GM12878 (cell line): ENCODE measurements around the gene HACE1. TPM values are rescaled to one million over a fixed set of nuclear protein-coding genes. Genes with fewer than 3 reads are reported as not detected.

ENCODE experiments used
- ATAC-seq: fragments of 200-7000 bp; cut with Tn5 transposase; 3 replicates; pipeline ENCODE4 v1.9.1; 2020; ENCODE audit warnings: mild to moderate bottlenecking, moderate library complexity
- BruUV-seq: library from RNA; stranded (reverse); fragments of 400-500 nt; replicated peaks from 2 replicates; lab custom pipeline; 2021; lab: Mats Ljungman, UMichigan
- CTCF ChIA-PET: fragments of 300-600 bp; sonication (Branson Sonifier 250); formaldehyde crosslinking; extraction: SDS; loops from one replicate; lab custom pipeline; 2021; ENCODE audit warnings: inconsistent platforms; lab: Yijun Ruan, JAX
- POLR2A ChIA-PET: fragments of 350-600 bp; formaldehyde crosslinking; extraction: SDS; loops from one replicate; lab custom pipeline; 2021; ENCODE audit warnings: inconsistent platforms; lab: Charles Lee
- RAD21 ChIA-PET: fragments of 300-600 bp; sonication (Branson Sonifier 250); formaldehyde crosslinking; loops from one replicate; lab custom pipeline; 2023; ENCODE audit warnings: antibody characterized with exemption; ENCODE audit not compliant: unreplicated experiment; lab: Charles Lee
- SMC1A ChIA-PET: fragments of 300-600 bp; sonication (Branson Sonifier 250); formaldehyde crosslinking; loops from one replicate; lab custom pipeline; 2023; ENCODE audit not compliant: unreplicated experiment, uncharacterized antibody; lab: Charles Lee
- DNase-seq: peaks from one replicate; pipeline ENCODE4 v3.0.0-alpha.2; 2011; ENCODE audit warnings: low read depth, low spot score
- FAIRE-seq: peaks from 3 replicates; lab custom pipeline; 2011; peaks lifted over from hg19 to GRCh38; lab: Jason Lieb, UNC
- H2AFZ ChIP-seq: 2 replicates; pipeline ENCODE4 v1.6.0; 2011; ENCODE audit warnings: low read depth, low read length, control low read depth; ENCODE audit not compliant: control insufficient read depth
- H3K27ac ChIP-seq: 2 replicates; pipeline ENCODE4 v1.5.1; 2011; ENCODE audit warnings: control low read depth; ENCODE audit not compliant: control insufficient read depth, insufficient read depth
- H3K27me3 ChIP-seq, 2 experiments: replicated peaks in 1 of 2; 2 replicates each; pipeline versions ENCODE4 v1.6.0 to v1.6.1; 2011; ENCODE audit warnings: low read length in 1 of 2; ENCODE audit not compliant: control insufficient read depth in 2 of 2, insufficient read depth in 2 of 2
- H3K36me3 ChIP-seq, 2 experiments: 2 replicates each; pipeline ENCODE4 v1.5.1; 2011; ENCODE audit warnings: low read length in 1 of 2; ENCODE audit not compliant: control insufficient read depth in 2 of 2, insufficient read depth in 2 of 2
- H3K4me1 ChIP-seq: 2 replicates; pipeline ENCODE4 v1.6.1; 2011; ENCODE audit warnings: mild to moderate bottlenecking, low read length, moderate library complexity, mixed read lengths; ENCODE audit not compliant: control insufficient read depth, insufficient read depth
- H3K4me2 ChIP-seq: 2 replicates; pipeline ENCODE4 v1.6.0; 2011; ENCODE audit warnings: control low read depth; ENCODE audit not compliant: control insufficient read depth, insufficient read depth
- H3K4me3 ChIP-seq: fragments of 200-600 bp; sonication (generic); 2 replicates; pipeline ENCODE4 v1.5.1; 2016
- H3K79me2 ChIP-seq: 2 replicates; pipeline ENCODE4 v1.6.0; 2011; ENCODE audit warnings: low read length; ENCODE audit not compliant: control insufficient read depth, insufficient read depth
- H3K9ac ChIP-seq: 2 replicates; pipeline ENCODE4 v1.8.0; 2011; ENCODE audit warnings: low read length, control low read depth, mixed read lengths; ENCODE audit not compliant: control insufficient read depth, insufficient read depth
- H3K9me3 ChIP-seq: replicated peaks from 3 replicates; pipeline ENCODE4 v1.5.1; 2011; ENCODE audit warnings: mild to moderate bottlenecking, low read length; ENCODE audit not compliant: control insufficient read depth, insufficient read depth
- H4K20me1 ChIP-seq: 2 replicates; pipeline ENCODE4 v1.6.0; 2011; ENCODE audit not compliant: control insufficient read depth, insufficient read depth
- BCL3 ChIP-seq: IDR thresholded peaks from 2 replicates; pipeline ENCODE4 v1.6.1; 2011; ENCODE audit warnings: borderline replicate concordance, low read depth, mild to moderate bottlenecking, moderate library complexity, low read length; ENCODE audit not compliant: insufficient read depth, poor library complexity, severe bottlenecking
- BRCA1 ChIP-seq: IDR thresholded peaks from 2 replicates; pipeline ENCODE4 v1.6.1; 2011; ENCODE audit warnings: low read depth, low read length, improper control_type of control experiment
- CBFB ChIP-seq: IDR thresholded peaks from 2 replicates; pipeline ENCODE4 v1.6.1; 2016; ENCODE audit warnings: antibody characterized with exemption, low read depth
- EP300 ChIP-seq, 2 experiments: fragments of 150-350 bp in 1 of 2; IDR thresholded peaks; 2 replicates each; pipeline ENCODE4 v1.6.1; 2011 to 2012; ENCODE audit warnings: low read depth in 2 of 2, low read length in 2 of 2, borderline replicate concordance in 1 of 2, improper control_type of control experiment in 1 of 2, inconsistent platforms in 1 of 2; ENCODE audit not compliant: control insufficient read depth in 1 of 2
- FOS ChIP-seq: IDR thresholded peaks from 3 replicates; pipeline ENCODE4 v1.6.1; 2011; ENCODE audit warnings: borderline replicate concordance; ENCODE audit not compliant: insufficient read length; ENCODE audit errors: extremely low read depth
- GATAD2B ChIP-seq: fragments of 450-650 bp; conservative IDR thresholded peaks from 2 replicates; pipeline ENCODE4 v1.6.1; 2017; ENCODE audit warnings: low read depth, mild to moderate bottlenecking, moderate library complexity
- HDAC2 ChIP-seq: fragments of 200-600 bp; sonication (generic); IDR thresholded peaks from 2 replicates; pipeline ENCODE4 v1.6.1; 2017
- IKZF2 ChIP-seq, 2 experiments: fragments of 450-650 bp; IDR thresholded peaks; 2 replicates each; pipeline ENCODE4 v1.6.1; 2017; ENCODE audit warnings: mild to moderate bottlenecking in 2 of 2, moderate library complexity in 2 of 2
- RB1 ChIP-seq: fragments of 450-650 bp; formaldehyde crosslinking; IDR thresholded peaks from 2 replicates; pipeline ENCODE4 v1.6.1; 2017; ENCODE audit warnings: mild to moderate bottlenecking, borderline replicate concordance
- RCOR1 ChIP-seq: conservative IDR thresholded peaks from 2 replicates; pipeline ENCODE4 v1.6.1; 2012; ENCODE audit warnings: low read depth, low read length, improper control_type of control experiment
- RFX5 ChIP-seq: IDR thresholded peaks from 2 replicates; pipeline ENCODE4 v1.6.1; 2011; ENCODE audit warnings: low read depth, low read length, improper control_type of control experiment
- SMARCA5 ChIP-seq: fragments of 450-650 bp; IDR thresholded peaks from 2 replicates; pipeline ENCODE4 v1.6.1; 2017; ENCODE audit warnings: mild to moderate bottlenecking
- SUZ12 ChIP-seq: fragments of 200-600 bp; sonication (generic); IDR thresholded peaks from one replicate; pipeline ENCODE4 v1.6.1; 2018; ENCODE audit warnings: antibody characterized with exemption, mild to moderate bottlenecking; ENCODE audit not compliant: unreplicated experiment
- TAF1 ChIP-seq: IDR thresholded peaks from 2 replicates; pipeline ENCODE4 v1.6.1; 2011; ENCODE audit warnings: mild to moderate bottlenecking, low read depth, low read length, borderline replicate concordance
- TCF3 ChIP-seq: IDR thresholded peaks from 2 replicates; pipeline ENCODE4 v1.6.1; 2012; ENCODE audit warnings: low read depth, mild to moderate bottlenecking, low read length, borderline replicate concordance; ENCODE audit not compliant: insufficient read depth
- TCF7 ChIP-seq: IDR thresholded peaks from 2 replicates; pipeline ENCODE4 v1.6.1; 2014; ENCODE audit warnings: antibody characterized with exemption, borderline replicate concordance
- ZNF207 ChIP-seq: fragments of 450-650 bp; IDR thresholded peaks from 2 replicates; pipeline ENCODE4 v1.6.1; 2014; ENCODE audit warnings: antibody characterized with exemption, mild to moderate bottlenecking, borderline replicate concordance
- WGBS: methylation state at CpG from one replicate; pipeline ENCODE4 v1.1.6; 2016; ENCODE audit warnings: low lambda C conversion rate; ENCODE audit not compliant: insufficient replicate concordance, insufficient coverage; ENCODE audit errors: missing lambda C conversion rate; 5-methylcytosine and 5-hydroxymethylcytosine counted together
- in situ Hi-C: fragments of 300-500 bp; cut with MboI; formaldehyde crosslinking; loops from 9 replicates; pipeline ENCODE4 v1.14.3; 2018; ENCODE audit warnings: mixed read lengths
- intact Hi-C: fragments of 100-400 bp; cut with micrococcal nuclease; formaldehyde crosslinking; loops from one replicate; pipeline ENCODE4 v1.14.2; 2022; ENCODE audit not compliant: unreplicated experiment
- polyA plus RNA-seq, 11 experiments: library from polyadenylated mRNA; depleted of rRNA in 4 of 11; unstranded in 6 of 11; stranded (reverse) in 5 of 11; fragments of >200 nt; fragmentation: Nextera tagmentation in 4 of 11; fragmentation: Illumina TruSeq in 1 of 11; extraction: Ambion mirVana in 4 of 11; extraction: Trizol in 1 of 11; gene quantifications; 1 replicate in 1 of 11; 2 replicates in 10 of 11; pipeline versions ENCODE4 v1.2.1 to v1.2.3, GENCODE V29; 2011 to 2016; ENCODE audit warnings: inconsistent platforms in 2 of 11, missing spikeins in 2 of 11, low read depth in 1 of 11
- total RNA-seq, 4 experiments: library from RNA; depleted of rRNA in 3 of 4; stranded (reverse); fragments of >200 nt in 3 of 4; fragmentation: Illumina TruSeq in 1 of 4; extraction: Trizol in 1 of 4; gene quantifications; 2 replicates each; pipeline versions ENCODE4 v1.2.1 to v1.2.3, GENCODE V29; 2013 to 2021

HACE1 gene
- total and polyA plus RNA-seq, 10 of the 15 experiments (the other 5 are each of a cell fraction or from before 2014, with no cell fraction given), result 1.6 to 16.9 (median 5.6) TPM

- Histone ChIP-seq H3K27me3 (no peaks in the 10 kb centered on the region), H4K20me1 (no peaks in the 10 kb centered on the region), H3K79me2 (no peaks in the 10 kb centered on the region), H2AFZ (no peak overlapping the region), H3K9ac (no peak overlapping the region), H3K36me3 (no peaks in the 10 kb centered on the region), H3K4me3 (no peak overlapping the region), H3K4me1 (no peaks in the 10 kb centered on the region), H3K9me3 (no peaks in the 10 kb centered on the region), H3K4me2 (no peak overlapping the region), H3K27ac (no peak overlapping the region)
- ATAC-seq, result no peak
- TF ChIP-seq GATAD2B (no peak), RFX5 (no peak), FOS (no peak), EP300 (IDR thresholded peaks at IDR 0.05; ENCODE audit: borderline replicate concordance in 1 of 2, control insufficient read depth in 1 of 2, low read depth in 2 of 2, low read length in 2 of 2) (no peak), TAF1 (no peak), IKZF2 (IDR thresholded peaks at IDR 0.05) (no peak), TCF7 (no peak), RB1 (no peak), BRCA1 (no peak), ZNF207 (no peak), SMARCA5 (no peak), TCF3 (no peak), HDAC2 (no peak), RCOR1 (no peak), BCL3 (no peak), CBFB (no peak), SUZ12 (no peak)
- RAD21 ChIA-PET, result interaction anchor here (0.6 kb wide), 1 partner anchor 392 kb away, joined by 3 read pairs; no protein-coding TSS in a partner anchor
- no peak for FAIRE-seq
- DNase-seq, result no peak
- 98% methylated on average over 2 of the region's 2 CpGs for WGBS
- intact Hi-C loops (loop anchor here (5.0 kb wide), 1 partner anchor 392 kb away; no protein-coding TSS in a partner anchor), in situ Hi-C loops (loop anchor here (5.0 kb wide), 1 partner anchor 87 kb away; no protein-coding TSS in a partner anchor)
- CTCF ChIA-PET, result interaction anchor here (0.9 to 5.3 kb wide), 4 partner anchors 24 to 393 kb away, joined by 3 to 37 read pairs (median 12); no protein-coding TSS in a partner anchor
- POLR2A ChIA-PET, result no interaction called here
- BruUV-seq, result no TSS peak
- SMC1A ChIA-PET, result interaction anchor here (1.8 to 1.9 kb wide), 2 partner anchors 8 to 84 kb away, joined by 6 to 9 read pairs; no protein-coding TSS in a partner anchor
These were observed 174.8 kb downstream of the HACE1 start for GRCh38 chr6:104684911-104685415.
